ENCODE results near the gene VIPR2. TPM values are rescaled to one million over a fixed set of nuclear protein-coding genes. Genes with fewer than 3 reads are reported as not detected.

VIPR2 gene
- total RNA-seq, 4 donors from 2014 or later: 0.38 to 2.4 (median 0.56) TPM

GRCh38 chr7:158992759-158993158 lies 151.9 kb downstream of the VIPR2 start:
- TF ChIP-seq, protein P1, sequence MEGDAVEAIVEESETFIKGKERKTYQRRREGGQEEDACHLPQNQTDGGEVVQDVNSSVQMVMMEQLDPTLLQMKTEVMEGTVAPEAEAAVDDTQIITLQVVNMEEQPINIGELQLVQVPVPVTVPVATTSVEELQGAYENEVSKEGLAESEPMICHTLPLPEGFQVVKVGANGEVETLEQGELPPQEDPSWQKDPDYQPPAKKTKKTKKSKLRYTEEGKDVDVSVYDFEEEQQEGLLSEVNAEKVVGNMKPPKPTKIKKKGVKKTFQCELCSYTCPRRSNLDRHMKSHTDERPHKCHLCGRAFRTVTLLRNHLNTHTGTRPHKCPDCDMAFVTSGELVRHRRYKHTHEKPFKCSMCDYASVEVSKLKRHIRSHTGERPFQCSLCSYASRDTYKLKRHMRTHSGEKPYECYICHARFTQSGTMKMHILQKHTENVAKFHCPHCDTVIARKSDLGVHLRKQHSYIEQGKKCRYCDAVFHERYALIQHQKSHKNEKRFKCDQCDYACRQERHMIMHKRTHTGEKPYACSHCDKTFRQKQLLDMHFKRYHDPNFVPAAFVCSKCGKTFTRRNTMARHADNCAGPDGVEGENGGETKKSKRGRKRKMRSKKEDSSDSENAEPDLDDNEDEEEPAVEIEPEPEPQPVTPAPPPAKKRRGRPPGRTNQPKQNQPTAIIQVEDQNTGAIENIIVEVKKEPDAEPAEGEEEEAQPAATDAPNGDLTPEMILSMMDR (IDR thresholded peaks at IDR 0.05; ENCODE audit: low read depth): no peak

DNA sequence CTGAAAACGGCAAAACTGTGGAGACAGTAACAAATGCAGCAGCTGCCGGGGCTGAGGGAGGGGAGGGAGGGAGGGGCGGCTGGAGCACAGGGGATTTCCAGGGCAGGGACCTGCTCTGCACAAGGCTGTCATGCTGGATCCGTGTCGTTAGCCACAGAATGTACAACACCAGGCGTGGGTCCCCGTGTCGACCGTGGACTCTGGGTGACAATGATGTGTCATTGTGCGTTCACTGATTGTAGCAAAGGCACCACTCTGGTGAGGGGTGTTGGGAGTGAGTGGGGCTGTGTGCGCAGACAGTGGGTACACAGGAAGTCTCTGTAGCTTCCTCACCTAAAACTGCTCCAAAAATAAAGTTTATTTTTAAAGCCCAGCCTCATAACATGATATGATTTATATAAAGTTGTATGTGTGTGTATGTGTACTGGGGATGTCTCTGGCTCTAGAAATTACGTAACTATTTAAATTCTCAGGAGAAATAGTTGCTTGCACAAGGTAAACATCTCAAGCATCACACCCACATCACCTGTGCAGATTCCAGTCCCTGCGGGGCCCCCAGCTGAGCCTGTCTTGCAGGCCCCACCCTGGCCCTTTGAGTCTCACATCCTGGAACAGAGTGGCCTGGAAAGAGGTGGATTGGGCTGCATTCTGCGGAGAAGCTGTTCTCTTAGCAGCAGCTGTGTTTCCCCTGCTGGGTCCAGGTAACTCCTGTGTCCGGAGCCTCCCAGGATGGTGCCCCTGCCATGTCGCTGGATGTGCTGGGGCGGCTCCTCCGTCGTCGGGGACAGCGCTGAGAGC lies 152.6 kb downstream of the VIPR2 start:
- TF ChIP-seq, protein P1 (IDR thresholded peaks at IDR 0.05; ENCODE audit: low read depth): no peak

- TF ChIP-seq, protein P1 (IDR thresholded peaks at IDR 0.05; ENCODE audit: low read depth): no peak
These were observed 155.7 kb downstream of the VIPR2 start for GRCh38 chr7:158988996-158989395.

- TF ChIP-seq, protein P1 (IDR thresholded peaks at IDR 0.05; ENCODE audit: low read depth): no peak
These were observed 156.3 kb downstream of the VIPR2 start for GRCh38 chr7:158988302-158988862.

DNA sequence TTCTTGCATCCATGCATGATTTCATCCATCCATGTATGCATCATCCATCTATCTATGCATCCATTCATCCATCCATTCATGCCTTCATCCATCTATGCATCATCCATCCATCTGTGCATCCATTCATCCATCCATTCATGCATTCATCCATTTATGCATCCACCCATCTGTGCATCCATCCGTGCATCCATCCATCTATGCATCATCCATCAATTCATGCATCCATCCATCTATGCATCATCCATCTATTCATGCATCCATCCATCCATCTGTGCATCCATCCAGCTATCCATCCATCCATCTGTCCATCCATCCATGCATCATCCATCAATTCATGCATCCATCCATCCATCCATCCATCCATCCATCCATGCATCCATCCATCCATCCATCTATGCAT lies 157.0 kb downstream of the VIPR2 start:
- TF ChIP-seq, protein P1 (IDR thresholded peaks at IDR 0.05; ENCODE audit: low read depth): no peak

DNA sequence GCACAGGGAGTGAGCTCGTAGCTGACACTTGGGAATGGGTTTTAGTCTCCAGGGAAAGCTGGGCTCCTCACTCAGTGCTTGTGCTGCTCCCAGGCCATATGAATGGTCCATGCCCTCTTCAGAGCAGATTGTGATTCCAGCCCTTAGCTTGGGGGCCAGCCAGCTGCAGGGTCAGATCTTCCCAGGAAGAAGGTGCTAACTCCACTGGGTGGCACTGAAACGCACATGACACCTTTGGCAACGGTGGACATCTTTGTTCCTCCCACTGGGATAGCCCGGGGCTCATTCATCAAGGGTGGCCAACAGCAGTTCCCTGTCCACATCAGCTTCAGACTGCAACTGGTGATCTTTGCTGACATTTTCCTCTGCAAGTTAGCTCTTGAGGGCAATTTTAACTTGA lies 159.1 kb downstream of the VIPR2 start:
- TF ChIP-seq, protein P1 (IDR thresholded peaks at IDR 0.05; ENCODE audit: low read depth): no peak

GRCh38 chr7:158979635-158980351 lies 164.9 kb downstream of the VIPR2 start:
- TF ChIP-seq, protein P1 (IDR thresholded peaks at IDR 0.05; ENCODE audit: low read depth): no peak

Measured in subcutaneous adipose tissue (tissue), 4 donors.